T-helper 22 cell (primary cell): ENCODE data around the gene COX6A1.

Experiments used
- DNase-seq: peaks from one replicate; pipeline ENCODE4 v3.0.0-alpha.2; 2020; ENCODE audit warnings: low read depth

The COX6A1 gene

GRCh38 chr12:120437735-120438494 is at the start of gene COX6A1:
TSS of gene COX6A1 (plus strand) at chr12:120438113. CDS start at chr12:120438127, 14 bp downstream.
- peak; percentile 98 for DNase-seq

GRCh38 chr12:120388691-120389481 is 49.0 kb upstream of the COX6A1 start:
- DNase-seq, result no peak

- no peak for DNase-seq
Observed at GRCh38 chr12:120390540-120391120, 47.3 kb upstream of the COX6A1 start.

- DNase-seq, result no peak
Observed at GRCh38 chr12:120394483-120395367, 43.2 kb upstream of the COX6A1 start.

- DNase-seq, result no peak
Observed at GRCh38 chr12:120397824-120398540, 39.9 kb upstream of the COX6A1 start.

GRCh38 chr12:120399531-120399930 is 38.4 kb upstream of the COX6A1 start:
- DNase-seq, result no peak

GRCh38 chr12:120402217-120402616 is 35.7 kb upstream of the COX6A1 start:
- no peak for DNase-seq

- no peak for DNase-seq
Observed at GRCh38 chr12:120403869-120404268, 34.0 kb upstream of the COX6A1 start.

- no peak for DNase-seq
Observed at GRCh38 chr12:120404271-120404670, 33.6 kb upstream of the COX6A1 start.

GRCh38 chr12:120406069-120406468 is 31.8 kb upstream of the COX6A1 start:
- DNase-seq, result no peak

GRCh38 chr12:120406553-120406952 is 31.4 kb upstream of the COX6A1 start:
- no peak for DNase-seq

GRCh38 chr12:120408771-120409170 is 29.1 kb upstream of the COX6A1 start:
- no peak for DNase-seq

GRCh38 chr12:120412421-120412820 is 25.5 kb upstream of the COX6A1 start:
- DNase-seq, result no peak

GRCh38 chr12:120413901-120414695 is 23.8 kb upstream of the COX6A1 start:
- no peak for DNase-seq

- DNase-seq, result no peak
Observed at GRCh38 chr12:120416490-120417216, 21.3 kb upstream of the COX6A1 start.

GRCh38 chr12:120417917-120418580 is 19.9 kb upstream of the COX6A1 start:
- DNase-seq, result no peak

GRCh38 chr12:120421701-120422100 is 16.2 kb upstream of the COX6A1 start:
- no peak for DNase-seq

GRCh38 chr12:120422892-120423456 is 14.9 kb upstream of the COX6A1 start:
- DNase-seq, result no peak

- no peak for DNase-seq
Observed at GRCh38 chr12:120425797-120426196, 12.1 kb upstream of the COX6A1 start.
